ENCODE data around the gene RAPGEF1.
"Not testable (repeated sequence)": the region's sequence is repeated elsewhere in the genome, so short reads cannot be mapped to it uniquely, and the experiment has no call there.

The RAPGEF1 gene

DNA sequence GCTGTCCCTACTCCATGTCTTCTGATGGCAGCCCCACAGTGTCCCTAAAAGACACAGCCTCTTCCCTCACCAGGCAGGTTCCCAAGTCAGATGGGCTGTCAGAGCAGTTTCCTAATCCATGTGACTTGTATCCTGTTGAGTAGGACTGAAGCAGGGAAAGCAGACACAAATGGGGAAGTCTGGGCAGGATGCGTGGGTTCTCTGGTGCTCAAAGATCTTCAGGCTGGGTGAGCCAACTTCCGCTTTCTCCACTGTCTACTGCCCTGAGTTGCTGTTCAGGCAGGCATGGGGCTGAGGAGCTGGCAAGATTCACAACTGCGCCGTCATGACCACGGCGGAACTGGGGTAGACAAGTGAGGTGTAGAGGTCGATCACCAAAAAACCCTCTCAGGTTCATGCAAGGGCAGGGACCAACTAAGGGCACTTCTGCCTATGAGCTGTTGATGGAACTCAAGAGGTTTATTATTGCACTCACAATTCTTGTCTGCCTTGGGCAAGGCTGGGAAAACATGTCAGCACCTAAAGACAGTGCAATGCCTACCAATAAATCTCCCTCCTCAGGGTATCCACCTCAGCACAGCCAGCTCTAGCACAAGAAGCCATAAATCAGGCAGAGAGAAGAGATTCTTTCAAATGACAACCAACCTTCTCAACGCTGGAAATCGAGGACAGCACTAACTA is 83.4 kb downstream of the RAPGEF1 start:
- peak; percentile 36 to 48 for DNase-seq (ENCODE audit: extremely low read depth in 1 of 2, low read depth in 1 of 2)

DNA sequence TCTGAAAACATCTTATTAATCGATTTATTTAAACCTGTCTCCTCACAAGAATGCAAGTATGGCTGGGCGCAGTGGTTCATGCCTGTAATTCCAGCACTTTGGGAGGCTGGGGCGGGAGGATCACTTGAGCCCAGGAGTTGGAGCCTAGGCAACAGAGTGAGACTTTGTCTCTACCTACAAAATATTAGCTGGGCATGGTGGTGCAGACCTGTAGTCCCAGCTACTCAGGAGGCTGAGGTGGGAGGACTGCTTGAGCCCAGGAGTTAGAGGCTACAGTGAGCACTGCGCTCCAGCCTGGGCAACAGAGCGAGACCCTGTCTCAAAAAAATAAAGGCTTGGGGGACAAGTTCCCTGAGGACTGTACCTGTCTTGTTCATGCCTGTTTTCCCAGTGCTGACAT is 85.5 kb downstream of the RAPGEF1 start:
- not testable (repeated sequence) for DNase-seq (ENCODE audit: extremely low read depth in 1 of 2, low read depth in 1 of 2)

GRCh38 chr9:131651599-131651998 is 88.3 kb downstream of the RAPGEF1 start:
- no peak for DNase-seq (ENCODE audit: extremely low read depth in 1 of 2, low read depth in 1 of 2)

GRCh38 chr9:131651160-131651559 is 88.7 kb downstream of the RAPGEF1 start:
- DNase-seq (ENCODE audit: extremely low read depth in 1 of 2, low read depth in 1 of 2), result no peak

- no peak for DNase-seq (ENCODE audit: extremely low read depth in 1 of 2, low read depth in 1 of 2)
Observed at GRCh38 chr9:131650254-131650653, 89.6 kb downstream of the RAPGEF1 start.

- no peak for DNase-seq (ENCODE audit: extremely low read depth in 1 of 2, low read depth in 1 of 2)
Observed at GRCh38 chr9:131649646-131650045, 90.2 kb downstream of the RAPGEF1 start.

GRCh38 chr9:131645078-131645776 is 94.6 kb downstream of the RAPGEF1 start:
- no peak for DNase-seq (ENCODE audit: extremely low read depth in 1 of 2, low read depth in 1 of 2)

DNA sequence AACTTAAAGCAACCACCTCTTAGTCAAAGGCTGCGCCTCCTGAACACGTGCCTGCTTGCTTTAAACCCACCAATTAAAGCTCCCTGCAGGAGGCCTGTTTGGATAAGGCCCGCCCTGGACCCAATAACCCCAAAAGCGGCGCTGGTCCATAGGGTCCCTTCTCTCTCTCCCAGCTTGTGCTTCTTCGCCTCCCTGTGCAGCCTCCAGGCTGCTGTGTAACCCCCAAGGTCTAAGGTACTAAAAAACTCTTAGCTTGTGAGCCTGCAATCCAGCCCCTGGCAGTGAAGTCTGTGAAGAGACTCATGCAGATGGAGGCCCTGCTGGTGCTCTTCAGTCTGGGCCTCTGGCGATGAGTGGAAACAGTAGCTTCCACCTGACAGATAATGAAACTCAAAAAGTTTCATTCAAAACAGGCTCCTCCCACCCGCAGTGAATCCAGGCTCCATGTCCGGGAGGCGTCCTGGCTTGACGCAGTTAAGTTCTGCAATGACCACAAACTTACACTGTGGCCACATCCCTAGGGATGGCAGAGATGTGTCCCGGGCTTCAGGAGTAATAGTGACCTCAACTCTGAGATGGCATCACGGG is 97.3 kb downstream of the RAPGEF1 start:
- peak in 1 of 2 donors; percentile 52 for DNase-seq (ENCODE audit: extremely low read depth in 1 of 2, low read depth in 1 of 2)

DNA sequence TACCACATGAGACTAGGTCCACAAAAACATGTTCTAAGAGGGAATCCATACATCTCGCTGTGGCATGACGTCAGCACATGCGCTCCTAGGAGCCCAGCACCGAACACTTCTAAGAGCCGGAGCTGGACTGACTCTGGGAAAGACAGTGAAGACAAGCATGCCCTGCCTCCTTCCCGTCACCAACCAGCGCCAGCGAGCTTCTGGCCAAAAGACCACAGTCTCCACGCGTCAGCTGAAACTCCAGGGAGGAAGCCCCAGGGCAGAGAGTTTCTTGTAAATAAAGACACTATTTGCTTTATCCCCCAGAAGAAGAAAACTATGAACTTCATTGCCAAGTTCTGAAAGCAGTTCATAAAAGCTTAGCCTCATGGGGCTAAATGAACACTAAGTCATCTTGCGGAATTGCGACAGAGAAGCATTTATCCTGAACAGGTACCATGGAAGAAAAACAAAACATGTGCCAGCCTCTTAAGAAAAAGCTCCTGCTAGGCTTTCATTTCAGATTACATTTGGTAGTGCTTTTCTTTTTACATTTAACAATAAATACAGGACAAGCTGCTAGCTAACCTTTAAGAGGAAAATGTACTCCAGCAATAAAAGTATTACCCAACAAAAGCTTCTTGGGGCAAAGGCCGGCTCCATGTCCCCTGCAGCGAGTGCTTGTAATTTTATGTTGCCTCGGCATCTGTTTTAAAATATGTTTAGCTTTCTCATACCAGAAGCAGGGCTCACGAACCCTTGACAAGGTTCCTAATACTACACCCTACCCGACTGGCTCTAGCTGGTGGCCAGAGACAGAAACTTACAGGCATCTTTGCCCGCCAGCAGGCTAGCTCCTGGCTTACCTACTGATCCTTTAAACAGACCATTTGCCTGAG is 98.0 kb downstream of the RAPGEF1 start:
- DNase-seq (ENCODE audit: extremely low read depth in 1 of 2, low read depth in 1 of 2), result no peak

GRCh38 chr9:131640438-131641137 is 99.3 kb downstream of the RAPGEF1 start:
- DNase-seq (ENCODE audit: extremely low read depth in 1 of 2, low read depth in 1 of 2), result no peak

- no peak for DNase-seq (ENCODE audit: extremely low read depth in 1 of 2, low read depth in 1 of 2)
Observed at GRCh38 chr9:131639769-131640437, 100.0 kb downstream of the RAPGEF1 start.

GRCh38 chr9:131636593-131636992 is 103.3 kb downstream of the RAPGEF1 start:
- no peak for DNase-seq (ENCODE audit: extremely low read depth in 1 of 2, low read depth in 1 of 2)

DNA sequence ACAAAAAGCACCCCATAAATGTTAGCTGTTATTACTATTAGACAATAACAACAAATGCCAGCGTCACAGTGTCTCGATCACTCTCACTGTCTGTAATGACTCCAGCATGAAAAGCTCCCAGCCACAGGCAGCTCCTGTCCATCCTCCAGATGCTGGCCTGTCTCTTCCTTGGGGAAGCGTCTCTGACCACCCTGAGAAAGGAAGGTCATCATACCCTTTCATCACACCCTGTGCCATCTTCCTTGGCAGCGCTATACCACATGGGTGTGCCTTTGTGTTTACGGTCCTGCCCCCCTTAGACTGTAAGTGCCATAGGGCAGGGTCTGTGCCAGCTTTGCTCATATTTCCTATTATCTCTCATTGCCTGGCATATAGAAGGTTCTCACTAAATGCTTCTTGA is 104.0 kb downstream of the RAPGEF1 start:
- DNase-seq (ENCODE audit: extremely low read depth in 1 of 2, low read depth in 1 of 2), result no peak

DNA sequence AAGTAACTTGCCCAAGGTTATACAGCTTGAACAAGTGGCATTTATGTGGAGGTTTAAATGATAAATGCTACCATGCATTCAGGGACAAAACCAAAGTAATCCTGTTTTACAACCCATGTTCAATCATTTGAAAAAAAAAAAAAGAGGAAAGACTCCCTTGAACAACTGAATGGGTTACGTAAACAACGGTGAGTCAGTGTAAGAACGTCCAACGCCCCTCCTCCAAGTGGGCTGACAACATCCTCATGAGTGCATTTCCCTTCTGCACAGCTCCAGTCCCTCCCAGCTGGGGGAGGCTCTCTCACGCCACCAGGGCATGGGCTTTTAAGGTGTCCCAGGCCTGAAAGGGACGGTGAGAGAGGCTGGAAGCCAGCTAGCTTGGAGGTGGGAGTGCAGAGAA is 104.6 kb downstream of the RAPGEF1 start:
- peak in 1 of 2 donors; percentile 65 for DNase-seq (ENCODE audit: extremely low read depth in 1 of 2, low read depth in 1 of 2)

DNA sequence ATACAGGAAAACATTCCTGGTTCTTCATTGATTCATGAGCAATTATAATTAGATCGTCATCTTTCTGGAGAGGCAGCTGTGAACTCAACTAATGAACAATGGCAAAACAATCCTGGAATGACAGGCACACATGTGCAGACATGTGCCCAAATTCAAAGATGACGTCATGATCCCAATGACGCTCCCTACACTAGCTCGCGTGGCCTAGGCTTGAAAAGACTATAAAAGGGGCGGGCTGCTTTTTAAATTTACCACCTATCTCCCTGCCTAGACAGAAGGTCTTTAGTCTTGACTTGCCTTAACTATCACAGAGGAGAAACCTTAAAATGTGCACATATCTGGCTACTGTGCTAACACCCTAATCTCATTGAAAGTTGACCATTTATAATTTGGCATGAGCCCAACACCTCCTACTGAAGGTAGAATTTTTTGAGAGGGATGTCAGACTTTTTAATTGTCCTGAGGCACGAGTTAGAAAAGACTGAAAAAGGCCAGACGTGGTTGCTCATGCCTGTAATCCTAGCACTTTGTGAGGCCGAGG is 106.3 kb downstream of the RAPGEF1 start:
- DNase-seq (ENCODE audit: extremely low read depth in 1 of 2, low read depth in 1 of 2), result no peak

GRCh38 chr9:131631306-131631705 is 108.6 kb downstream of the RAPGEF1 start:
- no peak for DNase-seq (ENCODE audit: extremely low read depth in 1 of 2, low read depth in 1 of 2)

DNA sequence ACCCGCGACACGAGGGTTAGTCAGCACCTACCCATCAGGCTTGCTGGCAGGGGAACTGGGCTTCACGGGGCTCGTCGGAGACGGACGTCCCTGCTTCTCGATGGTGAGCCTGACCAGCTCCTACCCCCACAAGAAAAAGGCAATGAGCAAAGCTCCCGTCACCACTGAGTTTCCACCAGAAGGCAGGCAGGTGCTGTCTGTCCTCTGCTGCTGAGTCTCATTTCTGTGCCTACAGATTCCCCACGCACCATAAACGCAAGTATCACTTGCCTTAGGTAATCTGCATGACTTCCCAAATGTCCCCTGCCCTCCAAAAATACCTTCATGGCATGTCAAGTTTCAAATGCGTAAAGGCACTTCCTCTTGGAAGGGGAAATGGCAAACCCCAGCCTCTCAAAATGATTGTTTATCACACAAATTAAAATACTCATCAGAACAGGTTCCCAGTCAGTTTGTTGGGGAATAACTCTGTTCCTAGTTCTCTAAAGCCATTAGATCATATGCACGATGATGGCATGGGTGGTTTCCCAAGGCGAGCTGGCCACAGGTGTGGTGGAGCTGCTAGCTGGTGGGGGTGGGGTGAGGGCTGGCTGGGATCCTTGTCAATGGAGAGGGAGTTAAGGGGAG is 109.6 kb downstream of the RAPGEF1 start:
- DNase-seq (ENCODE audit: extremely low read depth in 1 of 2, low read depth in 1 of 2), result no peak

GRCh38 chr9:131629825-131630204 is 110.1 kb downstream of the RAPGEF1 start:
- no peak for DNase-seq (ENCODE audit: extremely low read depth in 1 of 2, low read depth in 1 of 2)

- DNase-seq (ENCODE audit: extremely low read depth in 1 of 2, low read depth in 1 of 2), result no peak
Observed at GRCh38 chr9:131629226-131629500, 110.7 kb downstream of the RAPGEF1 start.
